H1 (cell line): Measurements from ENCODE around the gene CYP2J2. TPM values are rescaled to one million over a fixed set of nuclear protein-coding genes. Genes with fewer than 3 reads are reported as not detected.

Source experiments
- CTCF ChIA-PET: fragments of 300-600 bp; sonication (Branson Sonifier 250); formaldehyde crosslinking; loops from one replicate; lab custom pipeline; 2021; ENCODE audit not compliant: partially characterized antibody; lab: Charles Lee
- POLR2A ChIA-PET: fragments of 300-600 bp; sonication (Branson Sonifier 250); formaldehyde crosslinking; loops from one replicate; lab custom pipeline; 2021; ENCODE audit warnings: inconsistent platforms; ENCODE audit not compliant: partially characterized antibody; lab: Charles Lee
- DNase-seq, 2 experiments: peaks; one replicate each; pipeline versions ENCODE4 v3.0.0 to v3.0.0-alpha.2; 2010 to 2022; ENCODE audit warnings: low spot score in 2 of 2, low read depth in 1 of 2, mixed read lengths in 1 of 2
- FAIRE-seq: peaks from 2 replicates; lab custom pipeline; 2011; peaks lifted over from hg19 to GRCh38; lab: Jason Lieb, UNC
- H2AFZ ChIP-seq: 2 replicates; pipeline ENCODE4 v1.8.1; 2012; ENCODE audit warnings: low read length, inconsistent platforms
- H2AK5ac ChIP-seq: 2 replicates; pipeline ENCODE4 v1.6.1; 2013; ENCODE audit warnings: low read depth, low read length
- H2BK120ac ChIP-seq: replicated peaks from 2 replicates; pipeline ENCODE3; 2013; ENCODE audit warnings: low read depth, low read length, inconsistent platforms
- H2BK12ac ChIP-seq: 2 replicates; pipeline ENCODE4 v1.6.1; 2013; ENCODE audit warnings: low read depth, low read length
- H2BK15ac ChIP-seq: 2 replicates; pipeline ENCODE4 v1.6.1; 2013; ENCODE audit warnings: low read length
- H2BK20ac ChIP-seq: 2 replicates; pipeline ENCODE4 v1.6.1; 2013; ENCODE audit warnings: low read length
- H2BK5ac ChIP-seq: 2 replicates; pipeline ENCODE4 v1.6.1; 2013; ENCODE audit warnings: low read depth, low read length
- H3K14ac ChIP-seq: 2 replicates; pipeline ENCODE4 v1.6.1; 2013; ENCODE audit warnings: inconsistent platforms; ENCODE audit not compliant: insufficient read length
- H3K18ac ChIP-seq: 2 replicates; pipeline ENCODE4 v1.6.1; 2013; ENCODE audit warnings: low read length; ENCODE audit errors: extremely low read depth
- H3K23ac ChIP-seq: 2 replicates; pipeline ENCODE4 v1.6.1; 2013; ENCODE audit warnings: inconsistent platforms; ENCODE audit not compliant: insufficient read length
- H3K23me2 ChIP-seq: 2 replicates; pipeline ENCODE4 v1.6.1; 2013; ENCODE audit warnings: low read depth, low read length
- H3K27ac ChIP-seq: 2 replicates; pipeline ENCODE4 v1.6.1; 2011; ENCODE audit warnings: low read depth, low read length, inconsistent platforms
- H3K27me3 ChIP-seq, 4 experiments: replicated peaks in 1 of 4; 1 replicate in 1 of 4; 2 replicates in 3 of 4; pipeline versions ENCODE4 v1.6.1 to v1.8.1; 2011 to 2013; ENCODE audit warnings: low read length in 3 of 4, mild to moderate bottlenecking in 3 of 4, inconsistent platforms in 2 of 4, mixed read lengths in 2 of 4, moderate library complexity in 1 of 4; ENCODE audit not compliant: control insufficient read depth in 3 of 4, insufficient read depth in 3 of 4; ENCODE audit errors: extremely low read depth in 1 of 4
- H3K36me3 ChIP-seq, 4 experiments: 2 replicates each; pipeline versions ENCODE4 v1.6.1 to v1.8.1; 2011 to 2013; ENCODE audit warnings: mild to moderate bottlenecking in 4 of 4, low read length in 3 of 4, moderate library complexity in 2 of 4, control low read depth in 1 of 4, inconsistent platforms in 1 of 4; ENCODE audit not compliant: insufficient read depth in 4 of 4, control insufficient read depth in 2 of 4
- H3K4ac ChIP-seq: replicated peaks from 2 replicates; pipeline ENCODE3; 2013; ENCODE audit warnings: low read length, low read depth, mixed read lengths, inconsistent platforms; ENCODE audit not compliant: insufficient read length
- H3K4me1 ChIP-seq, 4 experiments: replicated peaks in 1 of 4; 1 replicate in 1 of 4; 2 replicates in 3 of 4; pipeline versions ENCODE4 v1.6.1 to v1.8.1; 2011 to 2013; ENCODE audit warnings: low read length in 3 of 4, inconsistent platforms in 2 of 4, mixed read lengths in 1 of 4; ENCODE audit not compliant: insufficient read depth in 4 of 4, control insufficient read depth in 3 of 4
- H3K4me2 ChIP-seq, 2 experiments: 2 replicates each; pipeline versions ENCODE4 v1.6.1 to v1.8.1; 2011 to 2013; ENCODE audit warnings: low read depth in 2 of 2, low read length in 2 of 2, control low read depth in 1 of 2, inconsistent platforms in 1 of 2, mild to moderate bottlenecking in 1 of 2; ENCODE audit not compliant: insufficient read depth in 1 of 2
- H3K4me3 ChIP-seq, 4 experiments: fragments of 200-600, 300-600 bp in 1 of 4; sonication (generic), shearing (Covaris generic), sonication (Bioruptor Twin) in 1 of 4; 2 replicates each; pipeline versions ENCODE4 v1.5.1 to v1.8.1; 2011 to 2016; ENCODE audit warnings: low read length in 4 of 4, low read depth in 3 of 4, control low read depth in 2 of 4, inconsistent platforms in 2 of 4, mild to moderate bottlenecking in 2 of 4, mixed read lengths in 1 of 4, moderate library complexity in 1 of 4; ENCODE audit not compliant: insufficient read depth in 2 of 4; ENCODE audit errors: extremely low read depth in 1 of 4
- H3K56ac ChIP-seq: replicated peaks from 2 replicates; pipeline ENCODE3; 2013; ENCODE audit warnings: low read depth, mild to moderate bottlenecking, mixed read lengths, low read length, inconsistent platforms; ENCODE audit not compliant: insufficient read length
- H3K79me1 ChIP-seq: 2 replicates; pipeline ENCODE4 v1.6.1; 2013; ENCODE audit warnings: low read depth, low read length, control low read depth
- H3K79me2 ChIP-seq, 2 experiments: 2 replicates each; pipeline versions ENCODE4 v1.6.1 to v1.8.1; 2012 to 2013; ENCODE audit warnings: low read length in 2 of 2, mild to moderate bottlenecking in 2 of 2, inconsistent platforms in 1 of 2; ENCODE audit not compliant: insufficient read depth in 2 of 2, control insufficient read depth in 1 of 2
- H3K9ac ChIP-seq, 4 experiments: replicated peaks in 1 of 4; 1 replicate in 1 of 4; 2 replicates in 3 of 4; pipeline versions ENCODE4 v1.6.1 to v1.8.1; 2011 to 2013; ENCODE audit warnings: low read depth in 3 of 4, low read length in 3 of 4, control low read depth in 2 of 4, mild to moderate bottlenecking in 2 of 4, moderate library complexity in 2 of 4, inconsistent platforms in 1 of 4; ENCODE audit errors: extremely low read depth in 1 of 4
- H3K9me3 ChIP-seq, 2 experiments: 2 replicates each; pipeline versions ENCODE4 v1.6.1 to v1.8.1; 2012 to 2013; ENCODE audit warnings: mild to moderate bottlenecking in 2 of 2, moderate library complexity in 2 of 2, control low read depth in 1 of 2, inconsistent platforms in 1 of 2, low read depth in 1 of 2, low read length in 1 of 2, mixed read lengths in 1 of 2; ENCODE audit not compliant: insufficient read depth in 2 of 2
- H4K20me1 ChIP-seq, 2 experiments: replicated peaks in 1 of 2; 2 replicates each; pipeline versions ENCODE3 to v1.8.1; 2011 to 2013; ENCODE audit warnings: inconsistent platforms in 2 of 2, low read length in 2 of 2, mild to moderate bottlenecking in 1 of 2; ENCODE audit not compliant: insufficient read depth in 2 of 2, control insufficient read depth in 1 of 2
- H4K5ac ChIP-seq: 2 replicates; pipeline ENCODE4 v1.6.1; 2013; ENCODE audit warnings: low read length, low read depth, mixed read lengths, inconsistent platforms; ENCODE audit not compliant: insufficient read length
- H4K8ac ChIP-seq: 2 replicates; pipeline ENCODE4 v1.8.0; 2013; ENCODE audit warnings: mild to moderate bottlenecking, moderate library complexity, low read length, inconsistent platforms; ENCODE audit not compliant: insufficient read depth; ENCODE audit errors: extremely low read depth
- H4K91ac ChIP-seq: replicated peaks from 2 replicates; pipeline ENCODE3; 2013; ENCODE audit warnings: low read length, mixed read lengths, inconsistent platforms; ENCODE audit not compliant: insufficient read length
- KDM5A ChIP-seq: fragments of 200-600 bp; IDR thresholded peaks from 2 replicates; pipeline ENCODE4 v1.7.1; 2012; ENCODE audit warnings: mild to moderate bottlenecking, low read length, inconsistent platforms, mixed read lengths
- YY1 ChIP-seq: IDR thresholded peaks from 2 replicates; pipeline ENCODE4 v1.6.1; 2011; ENCODE audit warnings: low read depth, mild to moderate bottlenecking, low read length
- WGBS, 2 experiments: shearing (Covaris generic) in 1 of 2; methylation state at CpG; one replicate each; pipeline versions ENCODE4 v1.1.6 to v1.1.7; 2013 to 2015; ENCODE audit warnings: low lambda C conversion rate in 2 of 2, mixed read lengths in 2 of 2, inconsistent platforms in 1 of 2, low coverage in 1 of 2, missing lambda C conversion rate in 1 of 2; ENCODE audit not compliant: insufficient replicate concordance in 2 of 2, insufficient coverage in 1 of 2, insufficient read length in 1 of 2; ENCODE audit errors: extremely low coverage in 1 of 2, missing lambda C conversion rate in 1 of 2; 5-methylcytosine and 5-hydroxymethylcytosine counted together
- polyA plus RNA-seq, 7 experiments: library from polyadenylated mRNA; depleted of rRNA in 3 of 7; stranded (reverse) in 5 of 7; unstranded in 2 of 7; fragments of >200 nt in 5 of 7; fragments of 200-250 nt in 2 of 7; gene quantifications; 1 replicate in 5 of 7; 2 replicates in 1 of 7; 4 replicates in 1 of 7; pipeline versions ENCODE4 v1.2.1 to v1.2.3, GENCODE V29; 2011 to 2013; ENCODE audit warnings: missing spikeins in 2 of 7, mixed read lengths in 2 of 7
- small RNA-seq: library from polyadenylated mRNA; stranded (forward); fragments of <200 nt; extraction: miRNeasy Mini kit (QIAGEN cat#:217004); gene quantifications from one replicate; pipeline ENCODE3, GENCODE V24; 2013; ENCODE audit not compliant: insufficient read depth
- total RNA-seq: library from RNA; stranded (reverse); fragmentation: NEBNext Ultra II Directional; extraction: Animal tissue kit (Norgen Biotek cat#: 25700); gene quantifications from 2 replicates; pipeline ENCODE4 v1.2.1, GENCODE V29; 2021

The CYP2J2 gene
- total and polyA plus RNA-seq, 2 of the 8 experiments (the other 6 are each of a cell fraction or from before 2014, with no cell fraction given), result 0.59 to 2.1 TPM

GRCh38 chr1:59845091-59845490 lies 81.5 kb downstream of the CYP2J2 start:
- H3K14ac ChIP-seq, result no peak overlapping the region
- no peak overlapping the region for H4K8ac ChIP-seq
- no peak for FAIRE-seq
- H2AK5ac ChIP-seq, result no peak overlapping the region
- no peak overlapping the region for H2BK120ac ChIP-seq
- H3K4me2 ChIP-seq, result no peak overlapping the region
- H3K4ac ChIP-seq, result no peak overlapping the region
- no peaks in the 10 kb centered on the region for H3K79me1 ChIP-seq
- 0 out of 2 replicates have a peak, but pooled peaks have one; percentile 19 for TF ChIP-seq YY1
- no peak for TF ChIP-seq KDM5A
- TF ChIP-seq, all 59 proteins: peak for 1
- Histone ChIP-seq H2BK15ac (no peak overlapping the region), H3K23ac (no peak overlapping the region), H2BK20ac (no peak overlapping the region), H2AFZ (no peak overlapping the region), H2BK12ac (no peak overlapping the region), H3K27me3 (no peaks in the 10 kb centered on the region), H3K36me3 (peaks cover 3 to 62% (median 17%) of the 10 kb centered on the region in 4 experiments; a peak in 7 of 8 replicates), H4K91ac (no peak overlapping the region), H4K20me1 (peaks cover 0 to 2% of the 10 kb centered on the region in 2 experiments), H2BK5ac (no peak overlapping the region), H3K4me3 (no peak overlapping the region), H3K23me2 (no peaks in the 10 kb centered on the region), H3K4me1 (no peaks in the 10 kb centered on the region), H4K5ac (no peak overlapping the region), H3K27ac (no peak overlapping the region), H3K56ac (no peak overlapping the region), H3K18ac (no peak overlapping the region), H3K9ac (no peak overlapping the region), H3K9me3 (no peaks in the 10 kb centered on the region), H3K79me2 (no peaks in the 10 kb centered on the region)
- no peak for DNase-seq
- WGBS, 2 experiments, result 67% methylated on average over 2 of the region's 2 CpGs; no CpG with 5 or more reads in 1 of the 2 experiments
- POLR2A ChIA-PET, result no interaction called here
- CTCF ChIA-PET, result interaction anchor here (0.9 kb wide), 1 partner anchor 12 kb away, joined by 3 read pairs; no protein-coding TSS in a partner anchor

Small RNA genes lying within 50 kb of the gene (small RNA-seq; reads per million reads assigned to genes)
- gene RN7SL475P, result not detected

Other genes with a start within 250 kb of the CYP2J2 start
- 34.5 and 39.5 TPM in 2 replicates for gene HOOK1, start 111.8 kb downstream of the CYP2J2 start, total RNA-seq
- gene HOOK1, start 111.8 kb downstream of the CYP2J2 start, polyA plus RNA-seq (2011; rRNA removed), result 2.9 and 5.6 TPM in 2 replicates
- gene C1orf87, start 147.0 kb upstream of the CYP2J2 start, total RNA-seq, result 0.29 and 0.41 TPM in 2 replicates
- gene C1orf87, start 147.0 kb upstream of the CYP2J2 start, polyA plus RNA-seq (2011; rRNA removed), result 0.06 TPM in 1 of 2 replicates, not detected in the other